ENCODE results near the gene CD82. TPM values are rescaled to one million over a fixed set of nuclear protein-coding genes. Genes with fewer than 3 reads are reported as not detected.

The CD82 gene
- total RNA-seq, 1 donor, result 2.6 TPM

- no peak overlapping the region for H3K4me3 ChIP-seq (ENCODE audit: low read depth, low read length)
- no peak for TF ChIP-seq CTCF (IDR thresholded peaks at IDR 0.05; ENCODE audit: insufficient read depth, low read length)
- DNase-seq (ENCODE audit: low read depth), result no peak
Observed at GRCh38 chr11:44575288-44575672, 9.8 kb downstream of the CD82 start.

- H3K4me3 ChIP-seq (ENCODE audit: low read depth, low read length), result no peak overlapping the region
- no peak for DNase-seq (ENCODE audit: low read depth)
- no peak for TF ChIP-seq CTCF (IDR thresholded peaks at IDR 0.05; ENCODE audit: insufficient read depth, low read length)
Observed at GRCh38 chr11:44575962-44576361, 10.5 kb downstream of the CD82 start.

GRCh38 chr11:44576656-44577055 lies 11.2 kb downstream of the CD82 start:
- no peak overlapping the region for H3K4me3 ChIP-seq (ENCODE audit: low read depth, low read length)
- DNase-seq (ENCODE audit: low read depth), result no peak
- no peak for TF ChIP-seq CTCF (IDR thresholded peaks at IDR 0.05; ENCODE audit: insufficient read depth, low read length)

- no peak for DNase-seq (ENCODE audit: low read depth)
- no peak overlapping the region for H3K4me3 ChIP-seq (ENCODE audit: low read depth, low read length)
- TF ChIP-seq CTCF (IDR thresholded peaks at IDR 0.05; ENCODE audit: insufficient read depth, low read length), result no peak
Observed at GRCh38 chr11:44577231-44577830, 11.9 kb downstream of the CD82 start.

- no peak overlapping the region for H3K4me3 ChIP-seq (ENCODE audit: low read depth, low read length)
- TF ChIP-seq CTCF (IDR thresholded peaks at IDR 0.05; ENCODE audit: insufficient read depth, low read length), result no peak
- DNase-seq (ENCODE audit: low read depth), result no peak
Observed at GRCh38 chr11:44578279-44578678, 12.8 kb downstream of the CD82 start.

- H3K4me3 ChIP-seq (ENCODE audit: low read depth, low read length), result no peak overlapping the region
- no peak for TF ChIP-seq CTCF (IDR thresholded peaks at IDR 0.05; ENCODE audit: insufficient read depth, low read length)
- no peak for DNase-seq (ENCODE audit: low read depth)
Observed at GRCh38 chr11:44579302-44579761, 13.9 kb downstream of the CD82 start.

GRCh38 chr11:44580701-44581100 lies 15.2 kb downstream of the CD82 start:
- TF ChIP-seq CTCF (IDR thresholded peaks at IDR 0.05; ENCODE audit: insufficient read depth, low read length), result no peak
- H3K4me3 ChIP-seq (ENCODE audit: low read depth, low read length), result no peak overlapping the region
- no peak for DNase-seq (ENCODE audit: low read depth)
